NCI-H2029 (cell line): ENCODE measurements around the gene MAPK10.
"Not testable (repeated sequence)": the region's sequence is repeated elsewhere in the genome, so short reads cannot be mapped to it uniquely, and the experiment has no call there.

ENCODE experiments used
- DNase-seq: peaks from one replicate; lab custom pipeline; 2025; lab: John Stamatoyannopoulos, UW

The MAPK10 gene

GRCh38 chr4:86184216-86184900 lies 175.5 kb downstream of the MAPK10 start:
- no peak for DNase-seq

- no peak for DNase-seq
These were observed 178.3 kb downstream of the MAPK10 start for GRCh38 chr4:86181585-86181984.

GRCh38 chr4:86178211-86178610 lies 181.6 kb downstream of the MAPK10 start:
- DNase-seq = no peak

GRCh38 chr4:86174506-86174905 lies 185.3 kb downstream of the MAPK10 start:
- no peak for DNase-seq

- DNase-seq = not testable (repeated sequence)
These were observed 191.5 kb downstream of the MAPK10 start for GRCh38 chr4:86168335-86168734.

GRCh38 chr4:86160426-86160825 lies 199.4 kb downstream of the MAPK10 start:
- DNase-seq = no peak

GRCh38 chr4:86159216-86159615 lies 200.6 kb downstream of the MAPK10 start:
- no peak for DNase-seq

- no peak for DNase-seq
These were observed 203.3 kb downstream of the MAPK10 start for GRCh38 chr4:86156531-86156930.

GRCh38 chr4:86155766-86156165 lies 204.1 kb downstream of the MAPK10 start:
- DNase-seq = no peak

GRCh38 chr4:86152454-86152853 lies 207.4 kb downstream of the MAPK10 start:
- no peak for DNase-seq

- DNase-seq = no peak
These were observed 208.7 kb downstream of the MAPK10 start for GRCh38 chr4:86151196-86151595.

- DNase-seq = no peak
These were observed 218.7 kb downstream of the MAPK10 start for GRCh38 chr4:86141161-86141560.

- DNase-seq = no peak
These were observed 227.4 kb downstream of the MAPK10 start for GRCh38 chr4:86132468-86132867.

- DNase-seq = no peak
These were observed 228.4 kb downstream of the MAPK10 start for GRCh38 chr4:86131456-86131855.

GRCh38 chr4:86130160-86130933 lies 229.5 kb downstream of the MAPK10 start:
- no peak for DNase-seq

GRCh38 chr4:86129546-86129945 lies 230.3 kb downstream of the MAPK10 start:
- DNase-seq = no peak

GRCh38 chr4:86122404-86122803 lies 237.4 kb downstream of the MAPK10 start:
- DNase-seq = no peak

GRCh38 chr4:86118711-86119110 lies 241.1 kb downstream of the MAPK10 start:
- DNase-seq = no peak

- DNase-seq = no peak
These were observed 242.0 kb downstream of the MAPK10 start for GRCh38 chr4:86117705-86118302.

- DNase-seq = no peak
These were observed 245.3 kb downstream of the MAPK10 start for GRCh38 chr4:86114563-86114962.

- no peak for DNase-seq
These were observed 251.0 kb downstream of the MAPK10 start for GRCh38 chr4:86108834-86109233.

- no peak for DNase-seq
These were observed 251.7 kb downstream of the MAPK10 start for GRCh38 chr4:86108137-86108536.

- no peak for DNase-seq
These were observed 252.7 kb downstream of the MAPK10 start for GRCh38 chr4:86107112-86107511.
